HL-60 (cell line): Measurements from ENCODE around the gene MYBPC2.

Source experiments
- DNase-seq, 2 experiments: peaks; one replicate each; pipeline ENCODE4 v3.0.0-alpha.2; 2010 to 2020; ENCODE audit warnings: low read depth in 1 of 2, low spot score in 1 of 2
- H3K27ac ChIP-seq: fragments of 250-450 bp; sonication (Bioruptor Pico); replicated peaks from 2 replicates; pipeline ENCODE4 v1.5.1; 2020; ENCODE audit warnings: mild to moderate bottlenecking, moderate library complexity
- H3K27me3 ChIP-seq: fragments of 250-450 bp; sonication (Bioruptor Pico); 2 replicates; pipeline ENCODE4 v1.5.1; 2021; ENCODE audit warnings: mild to moderate bottlenecking, moderate library complexity; ENCODE audit not compliant: insufficient read depth, poor library complexity, severe bottlenecking
- H3K4me3 ChIP-seq: replicated peaks from 2 replicates; pipeline ENCODE4 v1.5.1; 2011; ENCODE audit warnings: mild to moderate bottlenecking, control low read depth, low read length; ENCODE audit not compliant: insufficient read depth
- CTCF ChIP-seq: IDR thresholded peaks from one replicate; pipeline ENCODE4 v1.5.1; 2011; ENCODE audit warnings: low read length, control low read depth, inconsistent platforms; ENCODE audit not compliant: insufficient read depth
- GABPA ChIP-seq: IDR thresholded peaks from 2 replicates; pipeline ENCODE4 v1.6.1; 2012; ENCODE audit warnings: low read depth
- POLR2AphosphoS5 ChIP-seq: IDR thresholded peaks from 2 replicates; pipeline ENCODE4 v1.6.1; 2012; ENCODE audit warnings: low read depth
- REST ChIP-seq: IDR thresholded peaks from 2 replicates; pipeline ENCODE4 v1.6.1; 2012; ENCODE audit warnings: low read depth; ENCODE audit not compliant: insufficient replicate concordance
- SPI1 ChIP-seq: IDR thresholded peaks from 2 replicates; pipeline ENCODE4 v1.6.1; 2012; ENCODE audit warnings: low read depth, mild to moderate bottlenecking, borderline replicate concordance

MYBPC2 gene

GRCh38 chr19:50416034-50416977 is 16.4 kb upstream of the MYBPC2 start:
- Histone ChIP-seq H3K4me3 (no peak overlapping the region), H3K27me3 (no peaks in the 10 kb centered on the region), H3K27ac (peak overlapping the region; percentile 14; the same call in 1 of the 2 replicates)
- no peak for DNase-seq
- TF ChIP-seq POLR2AphosphoS5 (peak; percentile 11; the same call in 1 of the 2 replicates), SPI1 (no peak)

GRCh38 chr19:50417111-50418081 is 15.3 kb upstream of the MYBPC2 start:
- H3K27ac ChIP-seq: no peak overlapping the region
- H3K4me3 ChIP-seq: no peak overlapping the region
- TF ChIP-seq SPI1: no peak
- no peak for TF ChIP-seq CTCF
- no peak for TF ChIP-seq GABPA
- no peak for TF ChIP-seq POLR2AphosphoS5
- no peak for TF ChIP-seq REST
- DNase-seq: no peak
- no peaks in the 10 kb centered on the region for H3K27me3 ChIP-seq

GRCh38 chr19:50418176-50419021 is 14.3 kb upstream of the MYBPC2 start, which contains the start of gene SPIB:
Gene SPIB, plus strand, starts transcription at chr19:50418938. Its CDS starts 25 bp downstream, at chr19:50418963.
- no peaks in the 10 kb centered on the region for H3K27me3 ChIP-seq
- DNase-seq: no peak
- no peak for TF ChIP-seq SPI1
- TF ChIP-seq POLR2AphosphoS5: no peak
- TF ChIP-seq GABPA: no peak
- no peak for TF ChIP-seq REST
- no peak for TF ChIP-seq CTCF
- no peak within 1 kb of the TSS for H3K4me3 ChIP-seq
- H3K27ac ChIP-seq: no peak within 1 kb of the TSS
